ENCODE data around the gene CCDC158. TPM values are rescaled to one million over a fixed set of nuclear protein-coding genes. Genes with fewer than 3 reads are reported as not detected.
"Not testable (repeated sequence)": the region's sequence is repeated elsewhere in the genome, so short reads cannot be mapped to it uniquely, and the experiment has no call there.

Gene CCDC158
- polyA plus RNA-seq, 3 donors = 0.27 to 0.75 (median 0.60) TPM

GRCh38 chr4:76283900-76284299 is 137.0 kb downstream of the CCDC158 start:
- DNase-seq (ENCODE audit: low read depth in 3 of 3, low spot score in 2 of 3) = no peak

GRCh38 chr4:76282941-76283689 is 137.8 kb downstream of the CCDC158 start:
- DNase-seq (ENCODE audit: low read depth in 3 of 3, low spot score in 2 of 3) = no peak

GRCh38 chr4:76281594-76281993 is 139.3 kb downstream of the CCDC158 start:
- not testable (repeated sequence) for DNase-seq (ENCODE audit: low read depth in 3 of 3, low spot score in 2 of 3)

- no peak for DNase-seq (ENCODE audit: low read depth in 3 of 3, low spot score in 2 of 3)
These were observed 140.2 kb downstream of the CCDC158 start for GRCh38 chr4:76280488-76281441.

GRCh38 chr4:76279462-76279861 is 141.5 kb downstream of the CCDC158 start:
- DNase-seq (ENCODE audit: low read depth in 3 of 3, low spot score in 2 of 3) = no peak

- no peak for DNase-seq (ENCODE audit: low read depth in 3 of 3, low spot score in 2 of 3)
These were observed 142.4 kb downstream of the CCDC158 start for GRCh38 chr4:76278583-76278982.

- no peak for DNase-seq (ENCODE audit: low read depth in 3 of 3, low spot score in 2 of 3)
These were observed 143.3 kb downstream of the CCDC158 start for GRCh38 chr4:76277667-76278066.

- no peak for DNase-seq (ENCODE audit: low read depth in 3 of 3, low spot score in 2 of 3)
These were observed 144.1 kb downstream of the CCDC158 start for GRCh38 chr4:76276813-76277212.

GRCh38 chr4:76275486-76276124 is 145.3 kb downstream of the CCDC158 start:
- DNase-seq (ENCODE audit: low read depth in 3 of 3, low spot score in 2 of 3) = no peak

- no peak for DNase-seq (ENCODE audit: low read depth in 3 of 3, low spot score in 2 of 3)
These were observed 147.9 kb downstream of the CCDC158 start for GRCh38 chr4:76272999-76273398.

- DNase-seq (ENCODE audit: low read depth in 3 of 3, low spot score in 2 of 3) = no peak
These were observed 148.4 kb downstream of the CCDC158 start for GRCh38 chr4:76272582-76272981.

- DNase-seq (ENCODE audit: low read depth in 3 of 3, low spot score in 2 of 3) = no peak
These were observed 148.9 kb downstream of the CCDC158 start for GRCh38 chr4:76272073-76272472.

GRCh38 chr4:76271248-76271647 is 149.7 kb downstream of the CCDC158 start:
- no peak for DNase-seq (ENCODE audit: low read depth in 3 of 3, low spot score in 2 of 3)

- no peak for DNase-seq (ENCODE audit: low read depth in 3 of 3, low spot score in 2 of 3)
These were observed 150.4 kb downstream of the CCDC158 start for GRCh38 chr4:76270244-76271175.

- DNase-seq (ENCODE audit: low read depth in 3 of 3, low spot score in 2 of 3) = no peak
These were observed 153.1 kb downstream of the CCDC158 start for GRCh38 chr4:76267811-76268210.

GRCh38 chr4:76266627-76267026 is 154.3 kb downstream of the CCDC158 start:
- no peak for DNase-seq (ENCODE audit: low read depth in 3 of 3, low spot score in 2 of 3)

- DNase-seq (ENCODE audit: low read depth in 3 of 3, low spot score in 2 of 3) = no peak
These were observed 155.2 kb downstream of the CCDC158 start for GRCh38 chr4:76265631-76266218.
